ENCODE measurements around the gene TMIGD1.
A peak's percentile ranks its signal among the peaks of the same experiment; 100 is the strongest.

Gene TMIGD1

DNA sequence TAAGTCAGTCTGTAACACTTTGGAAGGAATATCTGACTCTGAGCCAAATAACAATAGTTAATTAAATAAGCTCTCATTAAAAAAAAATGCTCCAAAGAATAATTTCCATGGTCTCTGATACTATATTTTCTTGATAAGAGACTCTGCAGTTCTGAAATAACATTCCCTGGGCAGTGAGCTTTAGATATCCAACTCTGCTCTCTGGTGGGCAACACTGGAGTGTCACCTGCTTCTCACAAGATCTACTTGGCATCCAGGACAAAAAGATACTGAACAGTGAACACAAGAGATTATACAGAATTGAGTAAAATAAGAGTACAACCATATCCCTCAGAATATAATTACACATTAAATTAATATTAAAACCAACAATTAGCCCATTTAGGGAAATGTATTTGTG, 55.8 kb downstream of the TMIGD1 start:
- DNase-seq = peak; percentile 17

DNA sequence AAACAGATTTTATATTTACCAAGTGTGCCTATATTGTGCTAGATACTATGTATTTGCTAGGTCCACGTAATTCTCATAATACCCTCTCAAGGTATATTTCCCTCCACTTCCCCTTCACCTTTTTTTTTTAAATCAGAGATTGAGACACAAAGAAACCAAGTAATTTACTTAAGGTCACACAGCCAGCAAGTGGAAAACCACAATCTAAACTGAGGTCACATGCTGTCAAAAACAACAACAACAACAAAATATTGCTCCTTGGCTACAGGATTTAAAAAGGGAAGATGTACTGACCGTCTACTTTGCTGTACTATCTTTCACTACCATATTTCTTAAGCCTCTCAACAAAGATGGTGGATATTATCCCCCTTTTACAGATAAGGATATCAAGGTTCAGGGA, 57.9 kb downstream of the TMIGD1 start:
- DNase-seq = no peak

DNA sequence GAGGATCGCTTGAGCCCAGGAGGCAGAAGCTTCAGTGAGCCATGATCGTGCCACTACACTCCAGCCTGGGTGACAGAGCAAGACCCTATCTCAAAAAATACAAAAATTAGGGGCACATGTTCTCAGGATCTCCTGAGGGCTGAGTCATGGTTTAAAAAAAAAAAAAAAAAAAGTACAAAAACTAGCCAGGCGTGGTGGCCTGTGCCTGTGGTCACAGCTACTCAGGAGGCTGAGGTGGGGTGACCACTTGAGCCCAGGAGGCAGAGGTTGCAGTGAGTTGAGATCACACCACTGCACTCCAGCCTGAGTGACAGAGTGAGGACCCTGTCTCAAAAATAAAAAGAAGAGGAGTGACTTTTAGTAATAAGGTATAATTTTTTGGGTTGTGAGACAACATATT, 59.0 kb downstream of the TMIGD1 start:
- DNase-seq = no peak

DNA sequence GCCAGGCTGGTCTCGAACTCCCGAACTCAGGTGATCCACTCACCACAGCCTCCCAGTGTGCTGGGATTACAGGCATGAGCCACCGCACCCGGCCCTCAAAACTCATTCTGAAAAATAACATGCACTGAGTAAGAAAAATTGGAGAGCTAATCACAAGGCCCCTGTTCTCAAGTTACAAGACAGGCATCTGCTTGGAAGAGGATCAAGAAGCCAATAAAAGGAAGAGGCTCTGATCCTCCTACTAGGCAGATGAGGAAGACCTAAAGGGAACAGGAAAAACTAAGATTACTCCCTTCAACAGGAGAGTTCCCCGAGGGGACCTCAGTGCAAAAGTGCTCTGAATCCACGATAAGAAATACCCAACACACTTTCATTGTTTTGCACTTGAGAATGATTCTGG, 60.5 kb downstream of the TMIGD1 start:
- no peak for DNase-seq

DNA sequence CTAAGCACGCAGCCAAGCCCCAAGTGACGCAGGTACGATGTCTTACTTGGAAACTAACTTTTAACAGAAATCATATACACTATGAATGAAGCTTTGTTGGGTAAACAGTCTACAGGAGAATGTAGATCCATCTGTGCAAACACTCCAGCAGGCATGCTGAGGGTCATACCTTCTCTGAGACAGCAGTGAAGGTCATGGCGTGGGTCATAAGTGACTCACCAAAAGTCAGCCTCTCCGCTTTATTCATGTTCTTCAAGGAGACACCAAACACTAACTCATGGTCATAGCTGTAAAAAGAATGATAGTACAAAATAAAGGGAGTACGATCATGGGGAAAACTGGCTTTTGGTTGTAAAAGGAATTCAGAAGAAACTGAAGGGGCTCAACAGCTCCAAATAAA, 62.8 kb downstream of the TMIGD1 start:
- DNase-seq = no peak

DNA sequence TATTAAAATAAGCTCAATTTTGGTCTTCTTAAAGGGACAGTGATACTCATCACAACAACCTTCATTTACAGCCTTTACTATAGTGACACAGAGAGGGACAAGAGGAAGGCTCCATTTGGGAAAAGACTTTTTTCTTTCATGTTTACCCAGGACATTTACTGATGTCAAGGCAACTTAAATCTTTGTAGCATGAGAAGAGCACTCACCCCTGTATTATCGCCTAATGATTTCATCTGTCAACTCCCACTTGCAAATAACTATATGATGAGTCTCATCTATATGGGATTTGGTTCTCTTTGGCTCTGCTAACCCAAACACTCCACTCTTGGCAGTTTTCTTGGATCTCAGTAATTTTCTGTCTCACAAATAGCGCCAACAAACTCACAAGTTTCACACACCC, 66.2 kb downstream of the TMIGD1 start:
- DNase-seq = peak; percentile 26

Data from fibroblast of skin of right biceps (primary cell).